Measurements from ENCODE around the gene LIX1L. TPM values are rescaled to one million over a fixed set of nuclear protein-coding genes. Genes with fewer than 3 reads are reported as not detected.

Gene LIX1L
- total RNA-seq, 4 donors from 2014 or later, result 30.8 to 57.1 (median 41.5) TPM

- 46 to 50% methylated on average over 1 of the region's 1 CpG for WGBS, 2 donors
- H3K4me3 ChIP-seq, result no peak overlapping the region
- no peak for TF ChIP-seq CTCF (IDR thresholded peaks at IDR 0.05)
- no peak for TF ChIP-seq POLR2A (IDR thresholded peaks at IDR 0.05)
- TF ChIP-seq EP300 (IDR thresholded peaks at IDR 0.05), result no peak
- peaks cover 0 to 39% (median 24%) of the 10 kb centered on the region in 4 donors for H3K4me1 ChIP-seq
- no peaks in the 10 kb centered on the region for H3K27me3 ChIP-seq
- H3K9me3 ChIP-seq, result no peaks in the 10 kb centered on the region
- no peak for DNase-seq (ENCODE audit: low spot score in 2 of 2)
- H3K27ac ChIP-seq, result peak overlapping the region; percentile 73 to 94 (median 86)
- H3K36me3 ChIP-seq, result peaks cover 0 to 6% (median 0%) of the 10 kb centered on the region in 3 donors
Measured at GRCh38 chr1:145891143-145891542, 66.7 kb downstream of the LIX1L start.

- 87 to 95% methylated on average over 3 of the region's 3 CpGs for WGBS, 2 donors
- H3K36me3 ChIP-seq, result no peaks in the 10 kb centered on the region
- no peaks in the 10 kb centered on the region for H3K27me3 ChIP-seq
- peak overlapping the region in 1 of 4 donors; percentile 19 for H3K27ac ChIP-seq
- H3K9me3 ChIP-seq, result no peaks in the 10 kb centered on the region
- TF ChIP-seq EP300 (IDR thresholded peaks at IDR 0.05), result no peak
- TF ChIP-seq POLR2A (IDR thresholded peaks at IDR 0.05), result no peak
- TF ChIP-seq CTCF (IDR thresholded peaks at IDR 0.05), result no peak
- H3K4me3 ChIP-seq, result no peak overlapping the region
- DNase-seq (ENCODE audit: low spot score in 2 of 2), result no peak
- H3K4me1 ChIP-seq, result peaks cover 0 to 46% (median 28%) of the 10 kb centered on the region in 4 donors
Measured at GRCh38 chr1:145889722-145890121, 68.1 kb downstream of the LIX1L start.

- no peaks in the 10 kb centered on the region for H3K36me3 ChIP-seq
- H3K27me3 ChIP-seq, result no peaks in the 10 kb centered on the region
- H3K9me3 ChIP-seq, result no peaks in the 10 kb centered on the region
- TF ChIP-seq CTCF (IDR thresholded peaks at IDR 0.05) (no peak), POLR2A (IDR thresholded peaks at IDR 0.05) (no peak), EP300 (IDR thresholded peaks at IDR 0.05) (no peak)
- H3K27ac ChIP-seq, result no peak overlapping the region
- H3K4me1 ChIP-seq, result peaks cover 0 to 38% (median 25%) of the 10 kb centered on the region in 4 donors
- 78 to 80% methylated on average over 5 of the region's 5 CpGs for WGBS, 2 donors
- no peak for DNase-seq (ENCODE audit: low spot score in 2 of 2)
- H3K4me3 ChIP-seq, result no peak overlapping the region
Measured at GRCh38 chr1:145887631-145888030, 70.2 kb downstream of the LIX1L start.

GRCh38 chr1:145886816-145887215 lies 71.0 kb downstream of the LIX1L start:
- Histone ChIP-seq H3K27me3 (no peaks in the 10 kb centered on the region), H3K9me3 (no peaks in the 10 kb centered on the region), H3K36me3 (no peaks in the 10 kb centered on the region), H3K4me1 (peaks cover 0 to 30% (median 19%) of the 10 kb centered on the region in 4 donors), H3K27ac (no peak overlapping the region), H3K4me3 (no peak overlapping the region)
- TF ChIP-seq POLR2A (IDR thresholded peaks at IDR 0.05) (no peak), CTCF (IDR thresholded peaks at IDR 0.05) (no peak), EP300 (IDR thresholded peaks at IDR 0.05) (no peak)
- DNase-seq (ENCODE audit: low spot score in 2 of 2), result no peak
- WGBS, 2 donors, result 47 to 52% methylated on average over 8 of the region's 8 CpGs

- Histone ChIP-seq H3K27me3 (no peaks in the 10 kb centered on the region), H3K27ac (peak overlapping the region in 2 of 4 donors; percentile 0 to 50), H3K9me3 (no peaks in the 10 kb centered on the region), H3K36me3 (no peaks in the 10 kb centered on the region), H3K4me1 (peaks cover 0 to 26% (median 14%) of the 10 kb centered on the region in 4 donors), H3K4me3 (peak overlapping the region; percentile 40 to 81 (median 56))
- WGBS, 2 donors, result 45 to 48% methylated on average over 11 of the region's 11 CpGs
- TF ChIP-seq EP300 (IDR thresholded peaks at IDR 0.05) (no peak), CTCF (IDR thresholded peaks at IDR 0.05) (no peak), POLR2A (IDR thresholded peaks at IDR 0.05) (no peak)
- DNase-seq (ENCODE audit: low spot score in 2 of 2), result no peak
Measured at GRCh38 chr1:145886390-145886789, 71.4 kb downstream of the LIX1L start.
